HK-2 (cell line): Measurements from ENCODE around the gene NT5C3B.

Source experiments
- DNase-seq: peaks from one replicate; pipeline ENCODE4 v3.0.0-alpha.2; 2018; ENCODE audit not compliant: unreplicated experiment

The NT5C3B gene

GRCh38 chr17:41810659-41811548 lies 25.1 kb downstream of the NT5C3B start:
- no peak for DNase-seq

GRCh38 chr17:41806685-41807445 lies 29.2 kb downstream of the NT5C3B start:
- no peak for DNase-seq

DNA sequence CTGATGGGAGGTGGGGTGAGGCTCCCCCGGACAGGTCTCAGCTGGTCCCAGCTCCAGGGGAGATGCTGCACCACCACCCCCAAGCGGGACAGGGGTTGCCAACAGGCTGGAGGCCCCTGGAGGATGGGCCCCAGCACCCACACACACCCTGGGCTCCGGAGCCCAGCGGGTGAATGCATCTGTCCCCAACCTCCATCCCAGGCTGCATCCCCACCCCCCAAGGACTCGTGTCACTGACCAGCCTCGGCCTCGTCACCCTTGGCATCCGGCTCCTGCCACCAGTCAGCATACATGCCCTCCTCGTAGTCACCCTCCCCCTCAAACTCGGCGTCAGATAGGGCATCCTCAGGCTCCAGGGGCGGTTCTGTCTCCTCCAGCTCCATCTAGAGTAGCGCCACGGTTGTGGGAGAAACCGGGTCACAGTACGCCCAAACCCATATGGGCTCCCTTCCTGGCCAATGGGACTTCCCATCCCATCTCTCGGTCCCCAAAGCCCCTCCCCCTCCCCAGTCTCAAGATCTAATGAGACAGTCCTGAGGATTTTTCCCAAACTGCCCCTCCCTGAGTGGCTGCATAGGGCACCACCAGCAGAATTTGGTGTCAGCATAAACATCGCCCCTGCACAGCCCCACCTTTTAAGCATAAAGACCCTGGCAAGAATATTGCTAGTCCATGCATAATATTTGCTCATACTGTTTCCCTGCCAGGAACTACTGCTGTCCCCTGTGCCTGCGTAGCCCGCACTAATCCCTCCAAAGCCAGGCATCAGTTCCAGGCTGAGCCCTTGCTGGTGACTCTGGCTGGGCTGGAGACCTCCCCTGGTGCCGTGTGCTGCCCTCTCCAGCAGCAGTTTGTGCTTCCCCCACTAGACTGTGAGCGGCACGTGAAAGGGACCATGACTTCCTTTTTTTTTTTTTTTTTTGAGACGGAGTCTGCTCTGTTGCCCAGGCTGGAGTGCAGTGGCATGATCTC lies 32.7 kb downstream of the NT5C3B start:
- no peak for DNase-seq

- peak; percentile 92 for DNase-seq
Observed at GRCh38 chr17:41801374-41802271, 34.4 kb downstream of the NT5C3B start.

DNA sequence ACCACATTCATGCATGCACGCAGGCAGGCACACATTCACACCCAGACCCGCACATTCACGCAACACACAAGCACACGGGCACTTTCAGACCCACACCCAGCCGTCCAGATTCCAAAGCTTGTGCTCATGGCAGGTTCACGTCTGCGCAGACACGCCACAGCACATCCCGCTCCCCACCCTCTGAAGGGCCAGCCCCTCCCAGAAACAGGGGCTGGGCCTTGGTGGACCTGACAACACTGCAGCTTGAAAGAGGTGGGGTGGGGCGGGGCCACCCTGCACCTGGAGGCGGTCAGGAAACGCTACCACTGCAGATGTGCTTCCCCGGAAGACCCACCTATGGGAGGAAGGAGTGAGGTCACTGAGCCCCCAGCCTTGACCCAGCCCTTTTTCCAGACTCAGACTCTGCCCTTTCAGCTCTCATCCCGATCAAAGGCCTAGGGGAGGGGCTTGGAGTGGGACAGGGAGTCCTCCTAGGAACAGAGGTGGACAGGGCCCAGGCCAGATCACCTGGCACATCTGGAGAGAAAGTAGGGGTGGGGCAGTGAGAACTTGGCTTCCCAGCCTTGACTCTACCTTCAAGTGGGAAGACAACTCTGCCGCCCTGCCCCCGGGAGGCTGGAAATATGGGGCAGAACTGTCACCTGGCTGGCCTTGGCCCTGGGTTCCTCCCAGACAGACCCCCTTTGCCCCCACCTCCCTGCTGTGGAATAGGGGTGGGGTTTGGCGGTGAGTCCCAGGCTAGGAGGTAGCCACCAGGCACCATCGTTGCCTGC lies 35.2 kb downstream of the NT5C3B start:
- DNase-seq, result peak; percentile 84

- DNase-seq, result no peak
Observed at GRCh38 chr17:41799366-41799765, 36.7 kb downstream of the NT5C3B start.

DNA sequence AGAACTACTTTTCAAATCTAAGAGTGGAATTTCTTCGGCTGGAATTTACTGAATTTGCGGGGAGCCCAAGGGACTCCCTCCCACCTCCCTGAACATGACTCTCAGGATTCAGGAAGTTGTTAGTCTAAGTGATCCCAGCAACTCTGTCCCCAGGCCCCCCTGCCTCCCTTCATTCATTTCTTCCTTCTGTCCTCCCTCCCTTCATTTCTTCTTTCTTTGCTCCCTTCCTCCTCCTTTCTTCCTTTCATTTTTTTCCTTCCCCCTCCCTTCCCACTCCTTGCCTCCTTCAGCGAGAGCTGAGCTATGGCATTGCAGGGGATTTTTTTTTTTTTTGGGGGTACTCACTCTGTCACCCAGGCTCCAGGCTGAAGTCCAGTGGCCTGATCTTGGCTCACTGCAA lies 38.7 kb downstream of the NT5C3B start:
- no peak for DNase-seq

DNA sequence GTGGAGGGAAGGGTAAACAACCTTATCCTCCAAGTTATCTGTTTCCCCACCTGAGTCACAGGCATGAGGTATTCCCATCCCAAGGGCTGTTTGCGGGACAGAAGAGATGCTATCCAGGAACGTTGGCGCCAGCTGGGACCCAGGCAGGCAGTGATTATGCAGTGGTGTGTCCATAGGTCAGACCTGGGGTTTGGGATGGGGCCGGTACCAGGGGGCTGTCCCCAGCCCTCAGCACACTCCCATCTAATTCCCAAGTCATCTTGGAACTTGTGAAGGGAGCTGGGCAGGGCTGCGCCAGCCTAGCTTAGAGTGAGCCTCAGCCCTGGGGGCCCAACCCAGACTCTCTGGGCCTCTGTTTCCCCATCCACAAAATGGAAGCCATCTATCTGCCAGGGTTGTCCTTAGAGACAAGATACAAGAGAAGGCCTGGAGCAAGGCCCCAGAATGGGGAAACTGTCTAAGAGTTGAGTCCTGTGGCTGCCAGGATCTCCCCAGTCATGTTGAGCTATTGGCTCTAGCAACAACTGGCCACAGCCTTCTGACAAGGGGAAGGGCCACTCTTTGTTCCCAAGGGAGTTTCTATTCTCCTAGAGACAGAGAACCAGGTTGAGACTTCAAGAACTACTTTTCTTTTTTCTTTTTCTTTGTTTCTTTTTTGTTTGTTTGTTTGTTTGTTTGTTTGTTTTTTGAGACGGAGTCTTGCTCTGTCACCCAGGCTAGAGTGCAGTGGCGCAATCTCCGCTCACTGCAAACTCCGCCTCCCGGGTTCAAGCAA lies 39.7 kb downstream of the NT5C3B start:
- DNase-seq, result no peak

DNA sequence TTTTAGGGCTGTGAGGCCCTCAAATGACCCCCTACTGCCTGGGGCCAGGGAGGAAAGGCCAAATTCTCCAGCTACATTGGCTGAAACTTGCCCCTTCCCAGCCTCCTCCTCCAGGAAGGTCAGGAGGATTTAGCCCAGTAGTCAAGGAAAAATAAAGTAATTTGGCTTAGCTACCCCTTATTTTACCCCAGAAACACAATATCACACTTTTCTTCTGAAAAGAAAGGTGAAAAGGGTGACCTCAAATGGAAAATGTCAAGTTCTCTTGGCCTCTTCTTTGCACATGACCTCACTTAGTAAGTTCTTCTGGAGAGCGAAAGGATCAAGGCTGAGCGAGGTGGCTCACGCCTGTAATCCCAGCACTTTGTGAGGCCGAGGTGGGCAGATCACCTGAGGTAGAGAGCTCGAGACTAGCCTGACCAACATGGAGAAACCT lies 41.5 kb downstream of the NT5C3B start:
- DNase-seq, result no peak

DNA sequence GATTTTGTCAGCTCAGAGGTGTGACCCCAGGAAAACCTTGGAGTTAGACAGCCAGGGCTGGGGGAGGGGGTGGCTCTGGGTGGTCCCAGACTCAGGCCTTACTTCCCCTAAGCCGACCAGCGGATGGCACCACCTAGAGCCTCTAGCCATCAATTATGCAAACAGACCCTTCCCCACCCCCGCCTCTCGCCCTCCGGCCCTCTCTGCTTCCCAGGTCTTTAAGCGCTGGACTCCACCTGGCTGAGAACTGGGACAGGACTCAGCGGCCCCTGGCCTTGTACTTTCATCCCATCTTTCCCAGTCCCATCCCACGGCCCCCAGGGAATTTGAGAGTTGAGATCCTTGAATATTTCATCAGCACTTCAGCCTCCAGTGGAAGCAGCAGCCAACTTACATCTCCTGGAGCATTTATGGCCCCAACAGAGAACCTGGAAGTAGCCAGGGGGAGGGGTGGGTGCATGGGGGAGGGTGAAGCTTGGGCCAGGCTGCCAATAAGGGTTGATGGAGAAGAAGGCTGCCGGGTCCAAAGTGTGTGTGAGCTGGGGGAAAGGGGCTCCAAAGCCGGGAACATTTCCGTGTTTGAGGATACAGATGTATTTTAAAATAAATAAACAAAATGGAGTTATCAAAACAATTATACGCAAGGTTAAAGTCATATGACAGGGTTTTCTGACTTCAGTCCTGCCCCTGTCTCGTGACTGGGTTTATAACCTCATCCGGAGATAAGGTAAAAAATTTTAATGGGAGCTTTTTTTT lies 42.1 kb downstream of the NT5C3B start:
- DNase-seq, result no peak

DNA sequence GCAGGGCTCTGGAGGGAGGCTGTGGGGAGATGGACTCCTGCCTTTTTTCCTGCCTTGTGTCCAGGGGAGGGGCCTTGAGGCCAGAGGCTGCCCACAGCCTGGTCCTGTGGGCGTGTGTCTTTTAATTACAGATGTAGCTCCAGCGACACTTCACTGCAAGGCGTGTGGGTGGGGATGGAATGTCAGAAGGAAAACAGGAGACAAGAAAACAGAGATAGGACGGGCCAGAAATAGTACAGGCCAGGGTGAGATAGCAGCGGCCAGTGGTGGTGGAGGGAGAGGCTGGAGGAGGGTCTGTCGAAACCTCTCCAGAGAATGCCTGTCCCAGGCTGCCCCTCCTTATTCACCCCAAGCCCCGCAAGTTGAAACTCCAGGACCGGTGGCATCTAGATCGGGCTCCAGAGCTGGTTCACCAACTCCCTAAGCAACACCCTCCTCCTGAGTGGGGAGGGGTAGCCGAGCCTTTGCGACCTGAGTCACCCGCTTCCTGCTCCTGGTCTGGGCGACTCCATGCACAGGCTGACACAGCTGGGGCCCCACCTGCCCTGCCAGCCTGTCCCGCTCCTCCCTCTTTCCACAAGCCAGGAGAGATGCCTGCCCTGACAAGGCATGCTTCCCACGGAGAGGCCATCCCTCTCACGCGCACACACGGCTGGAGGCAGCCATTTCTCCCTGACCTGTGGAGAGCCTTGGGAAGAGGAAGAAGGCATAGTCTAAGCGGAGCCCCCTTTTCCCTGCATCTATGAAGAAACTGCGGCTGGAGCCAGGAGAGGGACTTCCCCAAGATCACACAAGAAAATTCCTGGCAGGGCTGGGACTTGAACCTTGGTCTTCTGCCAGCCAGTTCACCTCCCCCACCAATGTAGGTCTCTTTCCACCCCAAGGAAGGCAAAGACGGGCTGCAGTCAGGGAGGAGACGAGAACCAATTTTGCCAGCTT lies 42.9 kb downstream of the NT5C3B start:
- peak; percentile 88 for DNase-seq

DNA sequence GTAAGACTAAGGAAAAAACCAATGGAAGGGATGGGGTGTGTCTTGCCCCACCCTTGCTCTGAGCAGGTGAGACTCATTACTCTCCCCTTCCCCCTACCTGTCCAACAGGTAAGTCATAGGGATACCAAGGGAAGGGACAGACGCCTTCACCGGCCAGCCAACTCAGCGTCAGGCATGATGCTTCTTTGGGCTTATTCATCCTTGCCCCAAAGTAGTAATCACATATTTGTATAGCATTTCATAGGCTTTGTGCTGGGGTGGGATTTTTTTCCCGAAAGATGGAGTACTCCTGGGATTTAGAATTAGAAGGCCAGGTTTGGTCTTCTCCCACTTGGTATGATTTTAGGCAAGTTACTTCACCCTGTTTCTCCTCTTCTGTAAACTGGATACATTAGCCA lies 49.0 kb downstream of the NT5C3B start:
- DNase-seq, result no peak

DNA sequence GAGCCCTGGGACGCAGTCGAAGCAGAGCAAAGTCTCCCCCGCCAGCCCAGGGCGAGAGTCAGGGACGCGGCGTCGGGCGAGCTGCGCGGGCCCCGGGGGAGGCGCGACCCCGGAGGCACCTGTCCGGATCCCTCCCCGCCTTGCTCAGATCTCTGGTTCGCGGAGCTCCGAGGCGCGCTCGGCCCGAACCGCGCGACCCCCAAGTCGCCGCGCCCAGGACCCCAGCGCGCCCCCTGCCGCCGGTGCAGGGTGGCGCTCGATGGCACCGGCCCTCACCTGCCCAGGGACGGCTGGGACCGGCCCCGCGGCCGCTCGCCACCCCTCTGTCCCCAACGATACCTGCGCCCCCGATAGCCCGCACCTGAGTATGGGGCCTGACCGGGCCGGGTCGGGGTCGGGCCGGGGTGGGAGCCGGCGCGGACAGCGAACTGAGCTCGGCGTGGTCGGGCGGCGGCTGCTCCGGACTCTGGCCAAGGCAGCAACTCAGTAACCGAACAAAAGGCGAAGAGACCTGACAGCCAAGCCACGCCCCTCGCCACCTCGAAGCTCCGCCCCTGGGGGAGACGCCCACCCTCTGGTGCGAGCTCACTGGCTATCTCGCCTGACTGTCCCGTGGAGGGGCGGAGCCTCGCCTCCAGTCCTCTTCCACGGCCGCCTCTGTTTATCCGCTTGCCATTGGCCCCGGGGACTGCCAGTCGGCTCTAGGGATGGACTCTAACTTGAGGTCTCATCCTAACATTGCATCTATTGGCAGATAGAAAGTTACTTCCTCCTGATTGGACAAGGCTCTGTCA lies 49.6 kb downstream of the NT5C3B start, which contains the start of gene JUP:
JUP (minus strand) TSS at position 485 of the 794 bp plus-strand sequence. CDS start 14,857 bp downstream, outside the sequence.
- DNase-seq, result peak; percentile 99

DNA sequence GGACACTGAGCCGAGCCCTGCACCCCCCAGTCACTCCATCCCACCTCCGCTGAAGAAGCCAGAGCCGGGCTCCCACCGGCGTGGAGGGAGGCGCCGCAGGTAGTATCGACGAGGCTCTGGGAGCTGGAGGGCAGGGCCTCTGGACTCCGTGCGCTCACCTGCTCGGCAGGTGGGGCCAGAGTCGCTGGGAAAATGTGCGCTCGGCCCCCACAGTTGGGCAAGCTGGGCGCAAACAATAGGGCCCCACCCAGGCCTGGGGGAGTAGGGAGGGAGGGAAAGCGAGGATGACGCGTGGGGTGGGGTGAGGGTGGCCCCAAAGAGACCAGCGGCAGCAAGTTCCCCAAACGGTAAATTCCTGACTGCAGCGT lies 50.2 kb downstream of the NT5C3B start:
- DNase-seq, result no peak

- DNase-seq, result no peak
Observed at GRCh38 chr17:41785091-41785858, 50.8 kb downstream of the NT5C3B start.
